Thyroid gland (tissue), 4 donors: Measurements from ENCODE around the gene MICB.

Experiments
- POLR2A ChIP-seq, 2 donors: fragments of 450-650 bp; IDR thresholded peaks; one replicate each; pipeline ENCODE4 v1.6.1; 2017; ENCODE audit warnings: antibody characterized with exemption in 2 of 2, mild to moderate bottlenecking in 2 of 2, moderate library complexity in 1 of 2
- TF ChIP-seq, protein P1 (sequence below), 6 experiments: fragments of 200-600 bp in 3 of 6; fragments of 450-650 bp in 3 of 6; sonication (generic) in 3 of 6; IDR thresholded peaks; one replicate each; pipeline ENCODE4 v1.5.1; 2016 to 2019; ENCODE audit warnings: antibody characterized with exemption in 6 of 6, mild to moderate bottlenecking in 2 of 6, inconsistent platforms in 1 of 6, moderate library complexity in 1 of 6

DNA sequence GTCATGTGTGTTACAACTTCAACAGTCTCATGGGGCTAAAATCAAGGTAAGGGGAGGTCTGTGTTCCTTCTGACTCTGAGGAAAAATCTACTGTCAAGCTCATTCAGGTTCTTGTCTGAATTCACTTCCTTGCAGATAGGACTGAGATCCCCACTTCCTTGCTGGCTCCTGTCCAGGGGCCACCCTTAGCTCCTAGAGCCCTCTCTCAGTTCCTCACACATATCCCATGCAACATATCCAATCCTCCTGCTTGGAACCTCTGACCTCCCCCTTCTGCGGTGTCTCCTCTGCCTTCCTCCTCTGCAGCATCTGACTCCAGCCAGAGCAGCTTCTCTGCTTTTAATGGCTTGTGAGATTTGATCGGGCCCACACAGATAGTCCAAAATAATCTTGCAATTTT, 27.1 kb upstream of the MICB start:
- TF ChIP-seq, protein P1, sequence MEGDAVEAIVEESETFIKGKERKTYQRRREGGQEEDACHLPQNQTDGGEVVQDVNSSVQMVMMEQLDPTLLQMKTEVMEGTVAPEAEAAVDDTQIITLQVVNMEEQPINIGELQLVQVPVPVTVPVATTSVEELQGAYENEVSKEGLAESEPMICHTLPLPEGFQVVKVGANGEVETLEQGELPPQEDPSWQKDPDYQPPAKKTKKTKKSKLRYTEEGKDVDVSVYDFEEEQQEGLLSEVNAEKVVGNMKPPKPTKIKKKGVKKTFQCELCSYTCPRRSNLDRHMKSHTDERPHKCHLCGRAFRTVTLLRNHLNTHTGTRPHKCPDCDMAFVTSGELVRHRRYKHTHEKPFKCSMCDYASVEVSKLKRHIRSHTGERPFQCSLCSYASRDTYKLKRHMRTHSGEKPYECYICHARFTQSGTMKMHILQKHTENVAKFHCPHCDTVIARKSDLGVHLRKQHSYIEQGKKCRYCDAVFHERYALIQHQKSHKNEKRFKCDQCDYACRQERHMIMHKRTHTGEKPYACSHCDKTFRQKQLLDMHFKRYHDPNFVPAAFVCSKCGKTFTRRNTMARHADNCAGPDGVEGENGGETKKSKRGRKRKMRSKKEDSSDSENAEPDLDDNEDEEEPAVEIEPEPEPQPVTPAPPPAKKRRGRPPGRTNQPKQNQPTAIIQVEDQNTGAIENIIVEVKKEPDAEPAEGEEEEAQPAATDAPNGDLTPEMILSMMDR (IDR thresholded peaks at IDR 0.05), result no peak
- TF ChIP-seq POLR2A (IDR thresholded peaks at IDR 0.05), result no peak
